Muscle layer of duodenum (tissue), 2 donors: ENCODE results near the gene LRMDA.

Source experiments
- H3K27ac ChIP-seq: one replicate; pipeline ENCODE4 v1.7.0; 2013; ENCODE audit warnings: mild to moderate bottlenecking, low read length
- H3K27me3 ChIP-seq: one replicate; pipeline ENCODE4 v1.7.0; 2013; ENCODE audit warnings: low read depth, mild to moderate bottlenecking, control low read depth, low read length
- H3K36me3 ChIP-seq, 2 donors: one replicate each; pipeline ENCODE4 v1.7.0; 2013; ENCODE audit warnings: low read length in 2 of 2, control low read depth in 1 of 2, mild to moderate bottlenecking in 1 of 2; ENCODE audit not compliant: insufficient read depth in 2 of 2, control insufficient read depth in 1 of 2
- H3K4me1 ChIP-seq, 2 donors: one replicate each; pipeline ENCODE4 v1.7.0; 2013; ENCODE audit warnings: low read length in 2 of 2, mild to moderate bottlenecking in 2 of 2, control low read depth in 1 of 2, moderate library complexity in 1 of 2; ENCODE audit not compliant: insufficient read depth in 2 of 2, control insufficient read depth in 1 of 2
- H3K4me3 ChIP-seq, 2 donors: one replicate each; pipeline ENCODE4 v1.7.0; 2013; ENCODE audit warnings: low read length in 2 of 2, low read depth in 1 of 2, mild to moderate bottlenecking in 1 of 2
- H3K9me3 ChIP-seq, 2 donors: one replicate each; pipeline ENCODE4 v1.7.0; 2013; ENCODE audit warnings: low read length in 2 of 2, control low read depth in 1 of 2, mild to moderate bottlenecking in 1 of 2; ENCODE audit not compliant: control insufficient read depth in 1 of 2
- donor health status: healthy.

The LRMDA gene

DNA sequence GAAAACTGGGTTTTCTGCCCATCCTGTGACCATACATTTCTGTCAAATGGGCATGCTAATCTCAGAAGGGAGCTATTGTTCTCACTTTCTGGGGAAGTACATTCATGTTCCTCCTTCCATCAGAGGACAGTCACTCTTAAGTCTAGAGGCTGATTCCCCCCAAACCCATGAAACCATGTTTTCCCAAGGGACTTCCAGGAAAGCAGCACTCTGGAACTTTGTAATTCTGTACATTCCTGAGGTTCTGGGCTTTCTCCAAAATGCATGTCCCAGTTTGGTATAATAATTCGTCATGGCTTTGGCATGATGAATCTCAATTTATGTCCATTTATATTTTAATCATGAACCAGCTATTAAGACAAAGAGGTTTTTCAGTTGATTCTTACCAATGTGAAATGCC, 688.1 kb downstream of the LRMDA start:
- Histone ChIP-seq H3K4me1 (no peaks in the 10 kb centered on the region), H3K27me3 (no peaks in the 10 kb centered on the region), H3K9me3 (no peaks in the 10 kb centered on the region), H3K27ac (no peak overlapping the region), H3K4me3 (no peak overlapping the region), H3K36me3 (no peaks in the 10 kb centered on the region)

DNA sequence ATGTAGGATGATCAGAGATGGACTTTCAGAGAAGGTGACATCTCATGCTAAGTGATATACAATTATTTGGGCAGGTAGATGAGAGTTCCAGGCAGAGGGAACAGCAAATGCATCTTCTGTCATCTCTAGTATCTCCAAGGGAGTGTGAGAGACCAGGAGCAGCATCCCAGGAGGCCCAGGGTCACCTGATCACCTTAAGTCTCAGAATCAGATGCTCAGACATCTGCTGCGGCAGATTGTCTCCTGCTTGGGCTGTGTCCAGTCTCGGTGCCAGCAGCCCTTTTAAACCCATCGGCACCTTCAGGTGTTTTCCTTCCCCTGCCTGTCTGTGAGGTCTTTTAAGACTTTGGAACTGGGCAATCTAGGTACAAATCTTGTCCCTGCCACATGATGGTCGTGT, 690.6 kb downstream of the LRMDA start:
- no peaks in the 10 kb centered on the region for H3K36me3 ChIP-seq
- no peaks in the 10 kb centered on the region for H3K9me3 ChIP-seq
- H3K27me3 ChIP-seq, result no peaks in the 10 kb centered on the region
- H3K4me3 ChIP-seq, result no peak overlapping the region
- no peaks in the 10 kb centered on the region for H3K4me1 ChIP-seq
- H3K27ac ChIP-seq, result no peak overlapping the region

DNA sequence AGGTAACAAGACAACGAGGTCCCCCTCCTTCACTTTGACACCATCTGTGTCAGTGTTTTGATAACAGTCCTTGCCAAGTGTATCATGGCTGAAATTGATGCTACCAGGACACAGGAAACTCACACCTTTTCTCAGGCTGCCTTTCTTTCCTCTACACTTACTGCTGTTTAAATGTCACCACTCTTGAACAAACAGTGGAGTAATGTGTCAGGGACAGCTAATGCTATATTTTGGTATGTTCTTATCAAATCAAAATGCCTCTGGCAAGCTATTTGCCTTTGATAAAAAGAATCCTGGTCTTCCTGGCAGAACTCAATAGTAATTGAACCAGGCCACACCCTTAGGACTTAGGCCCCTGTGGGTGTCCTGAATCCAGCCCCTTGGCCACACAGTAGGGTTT, 692.9 kb downstream of the LRMDA start:
- Histone ChIP-seq H3K27ac (no peak overlapping the region), H3K27me3 (no peaks in the 10 kb centered on the region)

GRCh38 chr10:76125900-76126299, 694.5 kb downstream of the LRMDA start:
- no peak overlapping the region for H3K4me3 ChIP-seq
- no peaks in the 10 kb centered on the region for H3K9me3 ChIP-seq
- H3K36me3 ChIP-seq, result no peaks in the 10 kb centered on the region
- H3K4me1 ChIP-seq, result no peaks in the 10 kb centered on the region
- H3K27ac ChIP-seq, result no peak overlapping the region
- no peaks in the 10 kb centered on the region for H3K27me3 ChIP-seq

More for the DNA sequence above, 692.9 kb downstream of the LRMDA start:
- H3K36me3 ChIP-seq, result no peaks in the 10 kb centered on the region
- H3K4me1 ChIP-seq, result no peaks in the 10 kb centered on the region
- H3K9me3 ChIP-seq, result no peaks in the 10 kb centered on the region
- H3K4me3 ChIP-seq, result no peak overlapping the region

GRCh38 chr10:76126607-76127527, 695.4 kb downstream of the LRMDA start:
- H3K4me1 ChIP-seq, result no peaks in the 10 kb centered on the region
- H3K27ac ChIP-seq, result no peak overlapping the region
- no peaks in the 10 kb centered on the region for H3K36me3 ChIP-seq
- no peaks in the 10 kb centered on the region for H3K9me3 ChIP-seq
- no peaks in the 10 kb centered on the region for H3K27me3 ChIP-seq
- no peak overlapping the region for H3K4me3 ChIP-seq

DNA sequence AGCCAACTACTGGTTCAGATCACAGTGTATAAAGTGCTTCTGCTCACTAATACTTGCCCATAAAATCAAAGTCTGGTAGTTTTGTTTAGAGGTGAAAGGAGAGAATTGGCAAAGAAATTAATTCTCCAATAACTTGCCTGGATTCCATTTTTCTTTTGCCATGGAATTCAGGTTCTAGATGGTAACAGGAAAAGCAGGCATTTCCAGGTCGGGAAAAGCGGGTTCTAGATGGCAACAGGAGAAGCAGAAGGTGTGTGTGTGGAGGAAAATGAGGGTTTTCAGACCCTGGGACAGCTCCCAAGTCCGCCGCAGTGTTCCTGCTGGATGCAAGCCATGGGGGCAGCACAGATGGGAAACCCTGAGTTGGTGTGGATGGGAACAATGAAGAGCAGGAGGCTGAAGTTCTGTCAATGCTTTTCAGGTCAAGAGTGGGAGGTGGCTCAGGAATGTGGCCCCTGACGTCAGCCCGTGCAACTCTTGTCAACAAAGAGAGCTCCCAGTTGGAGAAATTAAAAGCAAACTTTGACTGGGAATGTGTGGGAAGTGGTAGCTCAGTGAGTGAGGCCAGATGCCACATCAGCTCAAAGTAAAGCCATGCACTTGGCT, 696.7 kb downstream of the LRMDA start:
- Histone ChIP-seq H3K27ac (no peak overlapping the region), H3K27me3 (no peaks in the 10 kb centered on the region), H3K4me3 (no peak overlapping the region), H3K9me3 (no peaks in the 10 kb centered on the region), H3K36me3 (no peaks in the 10 kb centered on the region), H3K4me1 (no peaks in the 10 kb centered on the region)

- Histone ChIP-seq H3K36me3 (no peaks in the 10 kb centered on the region), H3K27ac (no peak overlapping the region), H3K4me3 (no peak overlapping the region), H3K9me3 (no peaks in the 10 kb centered on the region), H3K27me3 (no peaks in the 10 kb centered on the region), H3K4me1 (no peaks in the 10 kb centered on the region)
Measured at GRCh38 chr10:76129213-76129612, 697.8 kb downstream of the LRMDA start.

GRCh38 chr10:76130892-76131291, 699.5 kb downstream of the LRMDA start:
- H3K27ac ChIP-seq, result no peak overlapping the region
- H3K9me3 ChIP-seq, result no peaks in the 10 kb centered on the region
- H3K27me3 ChIP-seq, result no peaks in the 10 kb centered on the region
- no peaks in the 10 kb centered on the region for H3K36me3 ChIP-seq
- no peak overlapping the region for H3K4me3 ChIP-seq
- no peaks in the 10 kb centered on the region for H3K4me1 ChIP-seq

DNA sequence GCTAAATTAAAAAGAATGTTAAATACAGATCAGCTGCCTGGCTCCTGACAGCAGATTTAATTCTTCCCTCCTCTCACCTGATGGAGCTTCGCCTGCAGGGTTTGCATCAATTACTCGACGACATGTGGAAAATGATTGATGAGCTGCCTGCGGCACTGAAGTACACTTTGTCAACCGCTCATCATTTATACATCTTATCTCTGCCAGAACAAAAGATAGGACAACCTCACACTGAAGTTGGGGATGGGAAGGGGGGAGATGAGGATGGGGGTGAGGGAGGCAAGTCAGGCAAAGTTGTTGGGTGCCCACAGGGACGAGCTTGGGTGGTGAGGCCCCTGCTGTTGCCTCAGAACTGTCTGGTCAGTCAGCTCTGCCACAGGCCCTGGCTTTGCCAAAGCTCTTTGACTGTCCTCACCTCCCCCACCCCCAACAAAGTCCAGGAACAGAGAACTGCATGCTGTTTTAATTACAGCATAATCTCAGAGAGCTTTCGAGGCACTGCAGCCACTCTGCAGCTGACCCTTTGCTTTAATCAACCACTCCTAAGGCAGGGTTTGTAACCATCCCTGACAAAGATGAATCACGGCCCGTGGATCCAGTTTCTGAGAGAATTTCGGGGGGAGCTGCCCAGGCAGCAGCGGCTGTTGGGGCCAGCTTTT, 702.3 kb downstream of the LRMDA start:
- Histone ChIP-seq H3K27ac (no peak overlapping the region), H3K4me1 (peaks cover 0 to 11% of the 10 kb centered on the region in 2 donors), H3K4me3 (no peak overlapping the region), H3K9me3 (no peaks in the 10 kb centered on the region), H3K27me3 (no peaks in the 10 kb centered on the region), H3K36me3 (no peaks in the 10 kb centered on the region)

GRCh38 chr10:76136961-76137360, 705.5 kb downstream of the LRMDA start:
- H3K9me3 ChIP-seq, result no peaks in the 10 kb centered on the region
- H3K27ac ChIP-seq, result no peak overlapping the region
- no peak overlapping the region for H3K4me3 ChIP-seq
- no peaks in the 10 kb centered on the region for H3K27me3 ChIP-seq
- H3K36me3 ChIP-seq, result no peaks in the 10 kb centered on the region
- peaks cover 0 to 16% of the 10 kb centered on the region in 2 donors for H3K4me1 ChIP-seq

DNA sequence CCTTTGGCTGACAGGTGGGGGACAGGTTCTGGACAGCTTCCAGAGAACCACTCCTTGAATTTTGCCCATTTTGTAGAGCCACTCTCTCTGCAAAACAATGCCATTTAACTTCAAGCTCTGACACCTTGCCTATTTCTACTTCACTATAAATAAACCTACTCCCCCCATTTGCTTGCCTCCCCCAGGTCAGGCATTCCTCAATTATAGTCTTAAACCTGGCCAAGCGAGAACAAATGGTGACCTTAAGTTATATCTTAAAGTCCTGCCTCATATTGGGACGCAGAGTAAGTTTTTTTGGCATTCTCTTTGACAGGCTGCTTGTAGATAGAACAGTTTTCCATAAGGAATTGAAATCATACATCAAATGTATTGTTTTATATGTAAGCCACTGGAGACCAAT, 706.9 kb downstream of the LRMDA start:
- no peak overlapping the region for H3K4me3 ChIP-seq
- H3K36me3 ChIP-seq, result no peaks in the 10 kb centered on the region
- peaks cover 0 to 16% of the 10 kb centered on the region in 2 donors for H3K4me1 ChIP-seq
- no peak overlapping the region for H3K27ac ChIP-seq
- H3K9me3 ChIP-seq, result no peaks in the 10 kb centered on the region
- H3K27me3 ChIP-seq, result no peaks in the 10 kb centered on the region
